CD4-positive, alpha-beta T cell treated with Interleukin-4 for 4 hours (primary cell): ENCODE measurements around the gene CD38.
"Not testable (repeated sequence)": the region's sequence is repeated elsewhere in the genome, so short reads cannot be mapped to it uniquely, and the experiment has no call there.

Experiments
- DNase-seq: peaks from one replicate; pipeline ENCODE4 v3.0.0-alpha.2; 2020

CD38 gene

GRCh38 chr4:15802497-15802896 is 24.4 kb downstream of the CD38 start:
- not testable (repeated sequence) for DNase-seq

DNA sequence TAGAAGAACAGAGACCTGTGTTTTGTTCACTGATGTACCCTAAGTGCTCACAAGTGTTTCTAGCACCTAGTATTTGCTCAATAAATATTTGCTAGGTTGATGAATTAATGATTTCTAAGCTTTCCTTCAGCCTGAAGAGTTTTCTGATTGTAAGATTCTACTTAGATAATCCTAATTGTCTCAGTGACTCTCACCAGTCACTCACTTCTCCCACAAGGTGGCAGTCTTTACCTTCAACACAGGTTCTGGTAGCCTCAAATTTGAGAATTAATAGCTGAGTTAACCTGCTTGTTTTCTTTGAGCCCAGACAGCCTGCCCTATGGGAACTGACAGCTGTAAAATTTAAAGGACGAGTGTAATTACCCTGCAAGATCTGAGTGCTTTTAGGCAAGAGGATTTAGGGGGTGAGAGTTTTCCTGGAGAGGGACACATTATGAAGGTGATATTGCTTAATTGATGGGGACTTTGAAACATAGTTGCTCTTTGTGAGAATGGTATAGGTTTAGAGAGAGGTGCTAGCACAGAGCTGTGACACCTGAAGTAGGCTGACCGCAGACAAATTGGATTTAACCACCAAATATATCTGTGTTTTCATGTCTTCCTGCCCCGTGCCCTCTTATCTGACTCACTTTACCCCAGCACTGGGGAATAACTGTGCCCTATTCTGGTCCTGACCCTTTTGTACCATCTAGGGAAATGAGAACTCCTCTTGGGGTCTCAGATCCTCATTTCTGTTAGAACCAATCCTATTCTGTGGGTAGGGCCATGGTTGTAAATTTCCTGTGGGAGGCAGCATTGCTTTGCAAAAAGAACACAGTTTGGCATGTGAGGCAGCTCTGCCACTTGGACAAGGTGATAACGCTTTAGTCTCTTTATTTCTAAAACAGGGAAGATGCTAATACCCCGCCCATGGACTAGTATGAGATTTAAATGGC is 27.7 kb downstream of the CD38 start:
- peak; percentile 65 for DNase-seq

DNA sequence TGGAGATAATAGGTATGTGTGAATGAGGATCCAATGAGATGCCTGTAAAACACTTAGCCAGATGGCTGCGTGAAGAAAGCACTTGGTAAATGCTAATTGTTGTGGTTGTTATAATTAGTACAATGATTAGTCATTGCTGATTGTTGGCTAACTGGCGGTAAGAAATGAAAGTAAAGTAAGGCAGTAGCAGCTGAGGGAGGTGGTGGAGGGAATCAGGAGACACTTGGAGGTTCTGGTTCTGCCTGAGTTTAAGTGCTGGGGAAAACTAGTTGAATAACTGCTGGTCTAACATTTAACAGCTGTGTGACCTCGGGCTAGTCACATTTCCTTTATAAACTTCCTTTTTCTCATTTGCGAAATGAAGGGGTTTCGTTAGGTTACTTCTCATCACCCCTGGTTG is 30.9 kb downstream of the CD38 start:
- DNase-seq, result peak; percentile 29

- DNase-seq, result no peak
Observed at GRCh38 chr4:15809466-15809865, 31.3 kb downstream of the CD38 start.

DNA sequence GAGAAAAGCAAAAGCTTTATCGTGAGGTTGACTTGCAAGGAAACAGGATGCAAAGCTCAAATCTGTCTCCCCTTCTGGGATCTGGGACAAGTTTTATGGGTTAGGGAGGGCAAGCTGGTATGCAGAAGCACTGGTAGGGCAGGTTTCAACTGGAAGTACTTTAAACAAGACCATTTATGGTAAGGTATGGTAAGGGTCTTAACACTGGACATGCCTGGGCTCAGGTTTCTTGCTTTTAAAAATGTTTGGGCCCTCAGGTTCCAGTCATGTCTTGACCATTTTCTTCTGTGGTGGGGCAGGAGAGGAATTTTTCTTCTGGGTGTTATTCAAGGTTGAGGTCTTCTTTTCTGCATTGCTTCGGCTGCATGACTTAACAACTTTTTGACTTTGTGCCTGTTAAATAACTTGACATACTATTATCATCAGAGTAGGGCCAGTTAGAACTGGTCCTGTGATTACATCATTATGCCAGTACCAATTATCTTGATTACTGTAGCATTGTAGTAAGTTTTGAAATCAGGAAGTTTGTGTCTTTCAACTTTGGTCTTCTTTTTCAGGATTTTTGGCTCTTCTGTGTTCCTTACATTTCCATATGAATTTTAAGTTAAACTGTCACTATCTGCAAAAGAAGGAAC is 33.7 kb downstream of the CD38 start:
- no peak for DNase-seq

DNA sequence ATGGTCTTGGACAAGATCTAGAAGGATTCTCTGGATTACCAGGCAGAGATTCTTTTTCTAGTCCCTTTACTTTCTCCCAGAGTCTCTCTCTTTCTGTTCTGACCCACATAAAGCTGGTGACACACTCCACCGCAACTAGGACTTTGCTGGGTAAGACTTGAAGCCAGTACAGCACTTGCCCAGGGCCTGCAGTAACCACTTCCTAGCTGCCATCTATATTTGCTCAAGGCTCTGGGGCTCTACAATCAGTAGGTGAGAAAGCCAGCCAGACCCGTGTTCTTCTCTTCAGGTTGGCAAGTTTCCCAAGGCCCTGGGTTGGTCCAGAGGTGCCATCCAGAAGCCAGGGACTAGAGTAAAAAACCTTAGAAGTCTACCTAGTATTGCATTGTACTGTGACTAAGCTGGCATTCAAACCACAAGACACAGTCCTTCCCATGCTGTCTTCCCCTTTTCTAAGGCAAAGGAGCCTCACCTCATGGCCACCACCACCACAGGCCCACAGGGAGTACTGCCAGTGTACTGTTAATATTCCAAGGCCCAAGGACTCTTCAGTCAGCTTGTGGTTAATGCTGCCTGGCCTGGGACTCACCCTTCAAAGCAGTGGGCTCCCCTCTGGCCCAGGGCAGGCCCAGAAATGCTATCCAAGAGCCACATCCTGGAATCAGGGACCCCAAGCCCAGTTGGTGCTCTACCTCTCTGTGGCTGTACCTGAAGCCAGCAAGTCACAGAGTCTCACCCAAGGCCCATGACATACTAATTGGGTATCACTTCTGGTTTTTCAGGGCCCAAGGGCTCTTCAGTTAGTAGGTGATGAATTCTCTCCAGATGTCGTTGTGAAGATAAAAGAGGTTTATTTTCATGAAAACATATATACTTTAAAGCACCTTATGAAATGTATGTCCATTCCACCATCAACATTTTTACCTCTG is 54.7 kb downstream of the CD38 start:
- no peak for DNase-seq

DNA sequence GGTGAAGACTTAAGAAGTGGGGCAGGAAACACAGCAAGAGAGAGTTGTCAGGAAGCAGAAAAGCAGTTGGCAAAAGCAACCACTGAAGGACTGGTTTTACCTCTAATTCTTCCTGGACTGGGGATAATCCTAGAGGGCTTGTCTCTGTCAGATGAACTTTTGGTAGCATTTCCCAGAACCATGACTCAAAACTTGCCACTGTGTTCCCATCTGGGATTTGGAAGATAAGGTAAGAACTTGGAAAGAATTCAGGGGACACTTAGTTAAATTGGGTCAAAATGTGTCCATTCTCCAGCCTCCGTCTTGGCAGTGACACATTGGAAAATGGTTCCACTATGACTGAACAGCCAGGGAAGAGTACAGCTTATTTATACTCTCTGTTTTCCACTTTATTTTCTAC is 55.7 kb downstream of the CD38 start:
- no peak for DNase-seq

GRCh38 chr4:15836362-15836761 is 58.2 kb downstream of the CD38 start:
- DNase-seq, result no peak

DNA sequence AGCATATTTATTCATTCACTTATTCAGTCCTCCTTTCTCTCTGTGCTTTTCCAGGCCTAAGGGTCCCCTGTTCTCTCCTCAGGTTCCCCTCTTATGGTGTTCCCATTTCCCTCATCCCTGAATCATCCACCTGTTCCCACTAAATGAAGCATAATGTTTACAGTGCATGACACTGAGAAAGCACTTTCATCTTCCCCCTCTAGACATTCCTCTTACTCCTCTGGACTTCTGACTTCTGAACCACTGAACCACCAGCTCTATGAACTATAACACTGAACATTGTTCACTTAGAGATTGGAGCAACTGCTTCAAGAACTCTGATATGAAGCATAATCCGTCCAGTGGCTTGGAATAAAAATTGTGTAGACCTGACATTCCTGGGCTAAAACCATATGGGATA is 59.5 kb downstream of the CD38 start:
- DNase-seq, result no peak

DNA sequence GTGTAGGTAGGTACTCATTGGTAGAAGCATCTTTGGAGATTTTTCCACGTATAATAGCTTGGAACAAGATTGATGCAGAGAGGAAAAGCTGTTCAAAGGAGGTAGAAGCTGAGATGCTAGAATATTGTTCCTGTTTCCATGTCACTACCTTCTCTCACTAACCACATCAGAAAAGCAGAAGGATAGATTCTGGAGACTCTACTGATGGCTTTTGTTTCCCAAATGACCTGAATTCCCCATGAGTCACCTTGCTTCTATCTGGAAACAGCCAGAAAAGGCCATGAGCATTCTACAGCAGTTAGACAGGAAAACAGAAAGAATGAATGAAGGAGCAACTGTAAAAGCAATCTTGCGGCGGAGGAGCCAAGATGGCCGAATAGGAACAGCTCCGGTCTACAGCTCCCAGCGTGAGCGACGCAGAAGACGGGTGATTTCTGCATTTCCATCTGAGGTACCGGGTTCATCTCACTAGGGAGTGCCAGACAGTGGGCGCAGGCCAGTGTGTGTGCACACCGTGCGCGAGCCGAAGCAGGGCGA is 63.1 kb downstream of the CD38 start:
- DNase-seq, result not testable (repeated sequence)

- no peak for DNase-seq
Observed at GRCh38 chr4:15847746-15848145, 69.6 kb downstream of the CD38 start.

DNA sequence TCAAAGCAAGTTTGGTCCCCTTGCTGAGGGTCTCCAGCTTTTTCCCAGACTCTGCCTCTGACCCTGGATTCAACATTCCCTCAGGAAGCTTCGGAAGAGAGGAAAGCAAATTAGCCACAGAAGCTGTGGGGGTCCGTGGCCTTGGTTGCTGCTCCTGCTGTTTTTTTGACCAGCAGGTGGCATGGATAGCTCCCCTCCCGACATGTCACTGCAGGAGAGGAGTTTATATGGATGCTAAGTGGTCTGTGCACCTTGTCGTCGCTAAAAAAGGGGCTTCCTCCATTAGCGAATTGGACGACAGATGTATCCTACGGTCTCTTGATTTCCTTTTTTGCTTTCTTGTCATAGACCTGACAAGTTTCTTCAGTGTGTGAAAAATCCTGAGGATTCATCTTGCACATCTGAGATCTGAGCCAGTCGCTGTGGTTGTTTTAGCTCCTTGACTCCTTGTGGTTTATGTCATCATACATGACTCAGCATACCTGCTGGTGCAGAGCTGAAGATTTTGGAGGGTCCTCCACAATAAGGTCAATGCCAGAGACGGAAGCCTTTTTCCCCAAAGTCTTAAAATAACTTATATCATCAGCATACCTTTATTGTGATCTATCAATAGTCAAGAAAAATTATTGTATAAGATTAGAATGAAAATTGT is 70.2 kb downstream of the CD38 start:
- no peak for DNase-seq

DNA sequence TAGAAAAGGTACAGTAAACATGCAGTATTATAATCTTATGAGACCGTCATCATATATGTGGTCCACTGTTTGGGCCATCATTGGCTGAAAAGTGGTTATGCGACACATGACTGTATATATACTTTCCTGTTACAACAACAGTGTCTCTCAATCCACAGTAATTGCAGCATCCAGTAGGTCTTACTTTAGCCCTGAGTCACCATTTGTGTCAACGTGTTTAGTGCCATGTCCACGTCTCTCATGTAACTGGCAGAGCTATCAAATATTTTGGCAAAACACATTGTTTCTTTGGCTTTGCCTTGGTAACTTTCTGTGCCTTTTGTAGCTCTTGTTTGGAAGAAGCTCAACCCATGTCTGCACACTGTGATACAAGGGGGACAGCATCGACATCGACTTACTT is 73.8 kb downstream of the CD38 start:
- no peak for DNase-seq

DNA sequence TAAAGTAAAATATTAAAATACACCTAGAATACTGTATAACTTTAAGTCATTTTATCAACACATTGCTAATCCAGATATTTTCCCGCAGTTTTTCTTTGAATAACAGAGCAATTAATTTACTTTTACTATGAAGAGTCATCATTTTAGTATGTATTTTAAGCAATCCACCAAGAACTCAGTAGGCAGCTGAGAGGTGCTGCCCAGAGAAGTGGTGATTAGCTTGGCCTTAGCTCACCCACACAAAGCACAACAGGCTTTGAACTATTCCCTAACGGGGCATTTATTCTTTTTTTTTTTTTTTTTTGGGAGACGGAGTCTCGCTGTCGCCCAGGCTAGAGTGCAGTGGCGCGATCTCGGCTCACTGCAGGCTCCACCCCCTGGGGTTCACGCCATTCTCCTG is 74.4 kb downstream of the CD38 start:
- no peak for DNase-seq

DNA sequence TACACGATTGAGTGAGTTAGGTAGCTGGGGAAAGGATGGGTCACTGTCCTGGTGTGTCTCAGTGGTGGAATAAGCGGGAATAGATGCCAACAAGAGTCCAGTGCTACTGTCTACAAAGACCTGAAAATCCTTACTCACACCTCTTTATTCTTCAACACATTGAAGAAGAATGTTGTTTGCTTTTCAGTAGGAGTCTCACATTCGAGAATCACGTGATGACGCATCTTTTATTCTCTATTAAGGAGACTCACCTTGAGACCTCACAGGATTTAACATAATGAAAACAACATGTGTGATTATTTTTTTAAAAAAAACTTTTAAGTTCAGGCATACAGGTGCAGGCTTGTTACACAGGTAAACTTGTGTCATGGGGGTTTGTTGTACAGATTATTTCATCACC is 75.2 kb downstream of the CD38 start:
- DNase-seq, result no peak

GRCh38 chr4:15855804-15856475 is 77.8 kb downstream of the CD38 start:
- no peak for DNase-seq

- not testable (repeated sequence) for DNase-seq
Observed at GRCh38 chr4:15861198-15861597, 83.1 kb downstream of the CD38 start.

- DNase-seq, result no peak
Observed at GRCh38 chr4:15864651-15865566, 86.8 kb downstream of the CD38 start.

DNA sequence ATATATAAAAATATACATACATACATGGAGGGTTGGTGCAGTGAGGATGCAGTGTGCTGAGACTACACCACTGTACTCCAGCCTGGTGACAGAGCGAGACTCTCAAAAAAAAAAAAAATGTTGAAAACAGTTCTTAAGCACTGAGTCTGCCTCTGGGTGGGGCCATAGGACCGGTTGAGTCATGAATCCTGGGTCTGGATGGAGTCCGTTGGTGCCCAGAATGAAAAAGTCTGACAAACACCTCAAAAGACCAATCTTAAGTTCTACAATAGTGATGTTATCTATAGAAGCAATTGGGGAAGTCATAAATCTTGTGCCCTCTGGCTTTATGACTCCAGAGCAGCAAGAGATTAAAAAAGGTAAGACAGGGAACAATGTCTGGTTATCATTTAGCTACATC is 90.0 kb downstream of the CD38 start:
- DNase-seq, result no peak

GRCh38 chr4:15868826-15869413 is 90.8 kb downstream of the CD38 start:
- DNase-seq, result no peak
